ENCODE measurements around the gene DYNC1H1. TPM values are rescaled to one million over a fixed set of nuclear protein-coding genes. Genes with fewer than 3 reads are reported as not detected.

DYNC1H1 gene
- total RNA-seq, 2 donors from 2014 or later = 171 to 219 TPM

- TF ChIP-seq POLR2A (IDR thresholded peaks at IDR 0.05) = no peak
- no peak for TF ChIP-seq CTCF (IDR thresholded peaks at IDR 0.05)
- H3K4me1 ChIP-seq = no peaks in the 10 kb centered on the region
- no peak for ATAC-seq
- H3K4me3 ChIP-seq = no peak overlapping the region
- peaks cover 9 to 57% of the 10 kb centered on the region in 2 donors for H3K36me3 ChIP-seq (replicated peaks in 1 of 2; ENCODE audit: insufficient read depth in 1 of 2, low read depth in 2 of 2)
- no peaks in the 10 kb centered on the region for H3K27me3 ChIP-seq
- WGBS, 2 donors = 88% methylated on average over 6 of the region's 6 CpGs
- no peak for DNase-seq
- intact Hi-C loops (cut with DNase I) = no loop called here
- no peak overlapping the region for H3K27ac ChIP-seq
- no peaks in the 10 kb centered on the region for H3K9me3 ChIP-seq
Measured at GRCh38 chr14:101988377-101988776, 24.0 kb downstream of the DYNC1H1 start.

GRCh38 chr14:101991352-101991751 is 27.0 kb downstream of the DYNC1H1 start:
- H3K27ac ChIP-seq = no peak overlapping the region
- no peaks in the 10 kb centered on the region for H3K9me3 ChIP-seq
- no peaks in the 10 kb centered on the region for H3K4me1 ChIP-seq
- H3K27me3 ChIP-seq = no peaks in the 10 kb centered on the region
- WGBS, 2 donors = 90 to 93% methylated on average over 5 of the region's 5 CpGs
- no peak for TF ChIP-seq POLR2A (IDR thresholded peaks at IDR 0.05)
- no peak for TF ChIP-seq CTCF (IDR thresholded peaks at IDR 0.05)
- H3K36me3 ChIP-seq (replicated peaks in 1 of 2; ENCODE audit: insufficient read depth in 1 of 2, low read depth in 2 of 2) = peaks cover 15 to 57% of the 10 kb centered on the region in 2 donors
- H3K4me3 ChIP-seq = no peak overlapping the region
- DNase-seq (no peak), ATAC-seq (no peak)
- intact Hi-C loops (cut with DNase I) = no loop called here

- no peak overlapping the region for H3K4me3 ChIP-seq
- H3K9me3 ChIP-seq = no peaks in the 10 kb centered on the region
- DNase-seq = no peak
- peaks cover 10 to 54% of the 10 kb centered on the region in 2 donors for H3K36me3 ChIP-seq (replicated peaks in 1 of 2; ENCODE audit: insufficient read depth in 1 of 2, low read depth in 2 of 2)
- no peak for ATAC-seq
- intact Hi-C loops (cut with DNase I) = no loop called here
- H3K27ac ChIP-seq = no peak overlapping the region
- no peaks in the 10 kb centered on the region for H3K27me3 ChIP-seq
- no peaks in the 10 kb centered on the region for H3K4me1 ChIP-seq
- 85 to 92% methylated on average over 7 of the region's 7 CpGs for WGBS, 2 donors
- TF ChIP-seq POLR2A (IDR thresholded peaks at IDR 0.05) (no peak), CTCF (IDR thresholded peaks at IDR 0.05) (no peak)
Measured at GRCh38 chr14:101992708-101993107, 28.3 kb downstream of the DYNC1H1 start.

- H3K36me3 ChIP-seq (replicated peaks in 1 of 2; ENCODE audit: insufficient read depth in 1 of 2, low read depth in 2 of 2) = peaks cover 12 to 55% of the 10 kb centered on the region in 2 donors
- no peaks in the 10 kb centered on the region for H3K9me3 ChIP-seq
- H3K27me3 ChIP-seq = no peaks in the 10 kb centered on the region
- no peaks in the 10 kb centered on the region for H3K4me1 ChIP-seq
- intact Hi-C loops (cut with DNase I) = no loop called here
- ATAC-seq (no peak), DNase-seq (no peak)
- no peak overlapping the region for H3K4me3 ChIP-seq
- H3K27ac ChIP-seq = no peak overlapping the region
- WGBS, 2 donors = 90 to 92% methylated on average over 18 of the region's 18 CpGs
- TF ChIP-seq POLR2A (IDR thresholded peaks at IDR 0.05) (no peak), CTCF (IDR thresholded peaks at IDR 0.05) (no peak)
Measured at GRCh38 chr14:101997429-101998336, 33.3 kb downstream of the DYNC1H1 start.
